Testis (tissue), 2 donors: Measurements from ENCODE around the gene DIAPH3.

Source experiments
- CTCF ChIP-seq, 3 experiments: fragments of 450-650 bp in 2 of 3; fragments of 200-600 bp in 1 of 3; sonication (generic) in 1 of 3; IDR thresholded peaks; one replicate each; pipeline ENCODE4 v1.5.1; 2016 to 2019; ENCODE audit warnings: antibody characterized with exemption in 3 of 3, mild to moderate bottlenecking in 2 of 3, moderate library complexity in 1 of 3
- POLR2A ChIP-seq: fragments of 450-650 bp; IDR thresholded peaks from one replicate; pipeline ENCODE4 v1.6.1; 2017; ENCODE audit warnings: antibody characterized with exemption, mild to moderate bottlenecking, moderate library complexity

GRCh38 chr13:60120617-60121336, 43.0 kb downstream of the DIAPH3 start:
- TF ChIP-seq POLR2A (no peak), CTCF (IDR thresholded peaks at IDR 0.05) (no peak)
